ENCODE measurements around the gene YWHAQ. TPM values are rescaled to one million over a fixed set of nuclear protein-coding genes. Genes with fewer than 3 reads are reported as not detected.

Gene YWHAQ
- polyA plus RNA-seq, 2 of the 4 experiments (the other 2 are of a cell fraction) = 661 to 833 TPM

DNA sequence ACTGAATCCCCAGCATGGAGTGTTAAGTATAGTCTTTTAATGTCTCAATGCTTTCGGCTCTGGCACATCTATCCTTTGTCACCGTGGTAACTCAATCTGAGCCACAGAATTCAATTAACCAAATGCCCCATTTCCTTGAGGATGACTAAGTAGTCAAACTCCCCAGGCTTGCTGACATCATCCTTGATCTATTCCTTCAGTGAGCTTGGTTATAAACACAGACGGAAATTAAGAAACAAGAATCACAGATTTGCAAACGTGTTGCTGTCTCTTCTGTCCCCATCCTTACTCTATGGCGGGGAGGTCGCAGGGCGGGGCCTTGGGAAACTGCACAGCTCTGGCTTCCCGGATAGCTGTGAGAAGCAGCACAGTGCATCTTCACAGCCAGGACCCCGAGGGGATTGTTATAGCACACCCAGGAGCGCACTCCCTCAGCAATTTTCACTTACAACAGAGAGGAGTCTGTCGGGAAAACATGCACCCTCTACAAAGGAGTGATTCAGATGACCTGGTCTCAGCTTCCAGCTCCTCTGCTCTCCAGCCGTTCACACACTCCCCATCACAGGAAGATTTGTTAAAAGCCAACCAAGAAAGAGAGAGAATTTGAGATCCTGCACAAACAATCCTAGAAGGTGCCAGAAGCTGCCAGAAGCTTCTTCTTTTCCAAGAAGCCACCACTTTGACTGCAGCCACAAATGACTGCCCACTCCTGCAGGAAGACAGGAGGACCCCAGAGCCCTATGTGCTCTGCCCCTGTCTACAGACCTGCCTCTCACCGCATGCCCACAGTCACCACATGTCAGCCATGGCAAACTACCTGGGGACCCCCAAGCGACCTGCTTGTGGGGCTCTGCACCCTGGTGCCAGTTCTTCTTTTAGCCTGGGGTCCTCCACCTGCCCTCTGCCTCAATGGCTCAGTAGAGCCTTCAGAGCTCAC lies 44.9 kb upstream of the YWHAQ start:
- Histone ChIP-seq H3K4me1 (peaks cover 30% of the 10 kb centered on the region), H3K4me3 (peak overlapping the region; percentile 19; the same call in 2 of the 3 replicates), H3K27ac (peak overlapping the region; percentile 79 to 85), H3K9me3 (no peaks in the 10 kb centered on the region), H3K4me2 (peak overlapping the region; percentile 91)
- TF ChIP-seq POLR2AphosphoS2 (conservative IDR thresholded peaks at IDR 0.05; ENCODE audit: low read length) = no peak
- TF ChIP-seq JUN (IDR thresholded peaks at IDR 0.05) = 0 out of 5 replicates have a peak, but pooled peaks of 1 of the 2 experiments have one; percentile 17
- TF ChIP-seq FOSL2 (IDR thresholded peaks at IDR 0.05) = 0 out of 2 replicates have a peak, but pooled peaks have one; percentile 29
- peak; percentile 72 for TF ChIP-seq FOSL2 (CRISPR knock-in tag; IDR thresholded peaks at IDR 0.05)
- TF ChIP-seq TP53 (CRISPR knock-in tag; IDR thresholded peaks at IDR 0.05) = no peak
- no peak for TF ChIP-seq MAZ (IDR thresholded peaks at IDR 0.05; ENCODE audit: borderline replicate concordance, low read depth, low read length)
- peak; percentile 57; the same call in 1 of the 2 replicates for TF ChIP-seq MAX (IDR thresholded peaks at IDR 0.05)
- TF ChIP-seq BCL3 (IDR thresholded peaks at IDR 0.05) = 0 out of 3 replicates have a peak, but pooled peaks have one; percentile 10
- TF ChIP-seq SMC3 (IDR thresholded peaks at IDR 0.05) = peak; percentile 33; the same call in 1 of the 3 replicates
- peak; percentile 51; the same call in 1 of the 2 replicates for TF ChIP-seq JUNB (IDR thresholded peaks at IDR 0.05)
- TF ChIP-seq RNF2 (IDR thresholded peaks at IDR 0.05; ENCODE audit: borderline replicate concordance, low read depth) = no peak
- peak in 1 of 2 experiments; percentile 62; a peak in 1 of 4 replicates for TF ChIP-seq CEBPB (IDR thresholded peaks at IDR 0.05)
- TF ChIP-seq RAD21 (conservative IDR thresholded peaks at IDR 0.05 in 1 of 2, IDR thresholded peaks at IDR 0.05 in 1 of 2) = 0 out of 5 replicates have a peak, but pooled peaks of 1 of the 2 experiments have one; percentile 22
- DNase-seq (ENCODE audit: low read depth in 1 of 2, low spot score in 1 of 2) (peak; percentile 65 to 83), FAIRE-seq (peak; percentile 67), ATAC-seq (peak; percentile 88 to 89)
- ChIA-PET CTCF (interaction anchor here (0.6 to 3.9 kb wide), 8 partner anchors 9 to 95 kb away, joined by 3 to 23 read pairs (median 4); no protein-coding TSS in a partner anchor), POLR2A (interaction anchor here (0.9 to 2.5 kb wide), 7 partner anchors 19 to 46 kb away, joined by 3 to 17 read pairs (median 4); partner anchors contain the start of gene YWHAQ)
- 15% methylated on average over 14 of the region's 14 CpGs for WGBS (ENCODE audit: missing lambda C conversion rate)

DNA sequence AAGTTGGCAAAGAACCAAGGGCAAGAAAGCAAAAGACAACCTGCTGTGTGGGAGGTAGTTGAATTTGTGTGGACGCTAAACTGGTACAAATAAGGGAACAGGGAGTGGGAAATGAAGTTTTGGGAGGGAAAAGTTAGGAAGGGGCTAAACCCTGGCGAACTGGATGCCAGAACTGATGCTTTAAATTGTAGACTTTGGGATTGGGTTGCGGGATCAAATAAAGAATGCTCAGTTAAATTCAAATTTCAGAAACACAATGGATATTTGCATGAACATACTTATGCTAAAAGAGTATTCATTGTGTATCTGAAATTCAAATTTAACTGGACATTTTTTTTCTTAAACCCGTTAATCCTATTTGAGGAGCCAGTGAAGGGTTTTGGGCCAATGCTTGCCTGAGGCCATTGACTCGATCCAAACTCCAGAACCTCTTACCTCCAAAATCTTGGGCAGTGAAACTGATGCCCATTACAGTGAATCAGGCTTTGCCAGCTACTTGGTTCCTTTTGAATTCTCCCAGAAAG lies 44.2 kb upstream of the YWHAQ start:
- FAIRE-seq (no peak), DNase-seq (ENCODE audit: low read depth in 1 of 2, low spot score in 1 of 2) (no peak), ATAC-seq (no peak; a peak in 1 of 6 replicates)
- H3K4me3 ChIP-seq = peak overlapping the region; percentile 19; the same call in 1 of the 3 replicates
- TF ChIP-seq RFX5 (IDR thresholded peaks at IDR 0.05) (no peak), POLR2A (IDR thresholded peaks at IDR 0.05; ENCODE audit: low read length) (no peak)
- TF ChIP-seq, protein P1, sequence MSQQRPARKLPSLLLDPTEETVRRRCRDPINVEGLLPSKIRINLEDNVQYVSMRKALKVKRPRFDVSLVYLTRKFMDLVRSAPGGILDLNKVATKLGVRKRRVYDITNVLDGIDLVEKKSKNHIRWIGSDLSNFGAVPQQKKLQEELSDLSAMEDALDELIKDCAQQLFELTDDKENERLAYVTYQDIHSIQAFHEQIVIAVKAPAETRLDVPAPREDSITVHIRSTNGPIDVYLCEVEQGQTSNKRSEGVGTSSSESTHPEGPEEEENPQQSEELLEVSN (IDR thresholded peaks at IDR 0.05; ENCODE audit: borderline replicate concordance, low read depth) = 0 out of 2 replicates have a peak, but pooled peaks have one; percentile 5
- peak overlapping the region; percentile 91 for H3K4me2 ChIP-seq
- H3K27ac ChIP-seq = peak overlapping the region; percentile 79 to 85
- H3K9me3 ChIP-seq = no peaks in the 10 kb centered on the region
- WGBS (ENCODE audit: missing lambda C conversion rate) = 69% methylated on average over 5 of the region's 5 CpGs
- ChIA-PET CTCF (interaction anchor here (0.8 to 3.9 kb wide), 5 partner anchors 13 to 96 kb away, joined by 3 to 23 read pairs (median 4); no protein-coding TSS in a partner anchor), POLR2A (interaction anchor here (0.9 to 2.5 kb wide), 7 partner anchors 18 to 46 kb away, joined by 3 to 17 read pairs (median 4); partner anchors contain the start of gene YWHAQ)
- peaks cover 30% of the 10 kb centered on the region for H3K4me1 ChIP-seq

DNA sequence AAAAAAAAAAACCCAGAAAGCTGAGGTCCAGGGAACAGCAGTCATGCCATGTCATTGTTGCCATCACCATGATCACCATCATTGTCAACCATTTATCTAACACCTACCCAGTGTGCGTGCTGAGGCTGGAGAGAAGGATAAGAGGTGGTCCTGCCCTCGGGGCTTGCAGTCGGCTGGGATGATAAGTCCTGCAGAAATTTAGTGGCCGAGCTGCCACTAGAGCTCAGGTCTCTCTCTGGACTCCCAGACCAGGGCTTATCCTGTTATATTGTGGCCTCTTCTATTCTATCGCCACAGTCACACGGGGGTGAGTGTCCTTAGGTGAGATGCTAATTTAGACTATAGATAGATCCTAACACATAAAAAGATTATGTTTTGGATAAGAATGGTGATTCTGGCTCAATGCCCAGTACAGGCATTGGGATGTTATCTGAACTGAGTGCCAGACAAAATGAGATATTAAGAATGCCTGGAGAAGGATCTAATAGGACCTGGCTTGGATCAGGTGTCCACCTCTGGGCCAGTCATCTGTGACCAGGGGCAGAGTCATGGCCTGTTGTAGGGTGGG lies 43.2 kb upstream of the YWHAQ start:
- ChIA-PET POLR2A (interaction anchor here (1.4 kb wide), 1 partner anchor 45 kb away, joined by 3 read pairs; no protein-coding TSS in a partner anchor), CTCF (interaction anchor here (0.6 to 3.9 kb wide), 4 partner anchors 14 to 97 kb away, joined by 3 to 23 read pairs (median 3); no protein-coding TSS in a partner anchor)
- 0 out of 2 replicates have a peak, but pooled peaks have one; percentile 24 for TF ChIP-seq USF2 (IDR thresholded peaks at IDR 0.05)
- no peak for TF ChIP-seq TFCP2L1 (CRISPR knock-in tag; IDR thresholded peaks at IDR 0.05)
- Histone ChIP-seq H3K4me3 (no peak overlapping the region), H3K9me3 (no peaks in the 10 kb centered on the region), H3K4me2 (no peak overlapping the region), H3K27ac (peak overlapping the region; percentile 20 to 85; a peak in 4 of 6 replicates), H3K4me1 (peaks cover 35% of the 10 kb centered on the region)
- 81% methylated on average over 6 of the region's 6 CpGs for WGBS (ENCODE audit: missing lambda C conversion rate)
- FAIRE-seq (no peak), DNase-seq (ENCODE audit: low read depth in 1 of 2, low spot score in 1 of 2) (no peak), ATAC-seq (0 out of 6 replicates have a peak, but pooled peaks of 1 of the 2 experiments have one; percentile 21)
